ENCODE data around the gene TBPL1. TPM values are rescaled to one million over a fixed set of nuclear protein-coding genes. Genes with fewer than 3 reads are reported as not detected.
"Not testable (repeated sequence)": the region's sequence is repeated elsewhere in the genome, so short reads cannot be mapped to it uniquely, and the experiment has no call there.

The TBPL1 gene
- total RNA-seq, 1 experiment from 2014 or later = 63.3 TPM

GRCh38 chr6:133973109-133973971 is 20.3 kb downstream of the TBPL1 start:
- DNase-seq (ENCODE audit: low read depth) = peak; percentile 46

GRCh38 chr6:133977983-133978895 is 25.2 kb downstream of the TBPL1 start:
- peak; percentile 41 for DNase-seq (ENCODE audit: low read depth)

- no peak for DNase-seq (ENCODE audit: low read depth)
These were observed 25.8 kb downstream of the TBPL1 start for GRCh38 chr6:133978896-133979240.

- not testable (repeated sequence) for DNase-seq (ENCODE audit: low read depth)
These were observed 26.4 kb downstream of the TBPL1 start for GRCh38 chr6:133979269-133979963.

GRCh38 chr6:133980168-133980567 is 27.1 kb downstream of the TBPL1 start:
- no peak for DNase-seq (ENCODE audit: low read depth)

GRCh38 chr6:133983099-133983939 is 30.3 kb downstream of the TBPL1 start:
- peak; percentile 86 for DNase-seq (ENCODE audit: low read depth)

- DNase-seq (ENCODE audit: low read depth) = no peak
These were observed 32.9 kb downstream of the TBPL1 start for GRCh38 chr6:133985970-133986369.

- no peak for DNase-seq (ENCODE audit: low read depth)
These were observed 33.9 kb downstream of the TBPL1 start for GRCh38 chr6:133986942-133987341.

GRCh38 chr6:133989525-133989924 is 36.5 kb downstream of the TBPL1 start:
- no peak for DNase-seq (ENCODE audit: low read depth)

GRCh38 chr6:133990321-133990720 is 37.3 kb downstream of the TBPL1 start:
- no peak for DNase-seq (ENCODE audit: low read depth)

- DNase-seq (ENCODE audit: low read depth) = peak; percentile 72
These were observed 38.1 kb downstream of the TBPL1 start for GRCh38 chr6:133991096-133991593.

- no peak for DNase-seq (ENCODE audit: low read depth)
These were observed 40.1 kb downstream of the TBPL1 start for GRCh38 chr6:133992992-133993680.

GRCh38 chr6:133995296-133995695 is 42.3 kb downstream of the TBPL1 start:
- DNase-seq (ENCODE audit: low read depth) = no peak

- DNase-seq (ENCODE audit: low read depth) = no peak
These were observed 42.7 kb downstream of the TBPL1 start for GRCh38 chr6:133995758-133996157.

- DNase-seq (ENCODE audit: low read depth) = no peak
These were observed 44.2 kb downstream of the TBPL1 start for GRCh38 chr6:133997267-133997666.

GRCh38 chr6:133999305-133999704 is 46.3 kb downstream of the TBPL1 start:
- no peak for DNase-seq (ENCODE audit: low read depth)

- DNase-seq (ENCODE audit: low read depth) = no peak
These were observed 47.4 kb downstream of the TBPL1 start for GRCh38 chr6:134000443-134000842.

- DNase-seq (ENCODE audit: low read depth) = peak; percentile 31
These were observed 49.8 kb downstream of the TBPL1 start for GRCh38 chr6:134002821-134003220.

- DNase-seq (ENCODE audit: low read depth) = no peak
These were observed 50.5 kb downstream of the TBPL1 start for GRCh38 chr6:134003542-134003951.

GRCh38 chr6:134004714-134005113 is 51.7 kb downstream of the TBPL1 start:
- no peak for DNase-seq (ENCODE audit: low read depth)

All from HT1080 (cell line).